IPS-18c (cell line): ENCODE results near the gene RASGRP3.
A peak's percentile ranks its signal among the peaks of the same experiment; 100 is the strongest.
"Not testable (repeated sequence)": the region's sequence is repeated elsewhere in the genome, so short reads cannot be mapped to it uniquely, and the experiment has no call there.

ENCODE experiments used
- H3K4me3 ChIP-seq: 2 replicates; pipeline ENCODE4 v1.7.0; 2013; ENCODE audit warnings: low read depth, mild to moderate bottlenecking, low read length, moderate library complexity; ENCODE audit not compliant: insufficient read depth
- H3K9me3 ChIP-seq: one replicate; pipeline ENCODE4 v1.6.1; 2013; ENCODE audit warnings: mild to moderate bottlenecking, low read length, moderate library complexity; ENCODE audit not compliant: control insufficient read depth, insufficient read depth

The RASGRP3 gene

DNA sequence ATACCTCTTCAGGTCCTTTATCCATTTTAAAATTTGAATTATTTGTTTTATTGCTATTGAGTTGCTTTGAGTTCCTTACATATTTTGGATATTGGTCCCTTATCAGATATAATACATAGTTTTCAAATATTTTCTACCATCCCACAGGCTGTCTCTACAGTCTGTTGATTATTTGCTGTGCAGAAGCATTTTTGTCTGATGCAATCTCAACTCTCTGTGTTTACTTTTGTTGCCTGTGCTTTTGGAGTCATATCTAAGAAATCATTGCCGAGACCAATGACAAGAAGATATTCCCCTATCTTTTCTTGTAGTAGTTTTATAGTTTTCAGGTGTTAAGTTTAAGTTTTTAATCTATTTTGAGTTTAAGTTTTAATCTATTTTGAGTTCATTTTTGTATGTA is 25.2 kb upstream of the RASGRP3 start:
- Histone ChIP-seq H3K4me3 (no peak overlapping the region), H3K9me3 (peaks cover 3% of the 10 kb centered on the region)

DNA sequence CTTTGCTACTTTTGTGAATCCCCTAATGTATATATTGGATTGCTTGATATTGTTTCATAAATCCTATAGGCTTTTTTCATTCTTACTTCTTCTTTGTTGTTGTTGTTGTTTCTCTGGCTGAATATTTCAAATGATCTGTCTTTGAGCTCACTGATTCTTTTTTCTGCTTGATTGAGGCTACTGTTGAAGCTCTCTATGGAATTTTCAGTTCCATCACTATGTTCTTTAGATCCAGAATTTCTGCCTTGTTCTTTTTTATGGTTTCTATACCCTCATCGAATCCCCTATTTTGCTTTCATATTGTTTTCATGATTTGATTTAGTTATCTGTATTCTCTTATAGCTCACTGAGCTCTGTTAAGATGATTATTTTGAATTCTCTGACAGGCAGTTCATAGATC is 24.6 kb upstream of the RASGRP3 start:
- Histone ChIP-seq H3K4me3 (no peak overlapping the region), H3K9me3 (peaks cover 3% of the 10 kb centered on the region)

DNA sequence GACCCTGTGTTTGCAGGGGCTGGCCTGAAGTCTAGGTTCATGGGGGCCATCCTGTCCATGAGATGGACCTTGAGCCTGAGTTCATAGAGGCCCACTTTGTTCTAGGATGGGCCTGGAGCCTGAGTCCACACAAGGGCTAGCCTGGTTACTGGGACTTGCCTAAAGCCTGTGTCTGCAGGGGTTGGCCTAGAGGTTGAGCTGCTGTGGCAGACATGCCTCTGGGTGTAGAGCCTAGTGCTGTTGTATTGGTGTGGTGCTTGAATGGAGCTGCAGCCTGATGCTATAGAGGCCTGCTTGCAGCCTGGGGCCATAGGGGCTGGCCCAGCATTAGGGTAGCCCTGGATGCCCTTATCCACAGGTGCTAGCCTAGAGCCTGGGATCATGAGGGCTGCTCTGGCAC is 23.9 kb upstream of the RASGRP3 start:
- Histone ChIP-seq H3K9me3 (peaks cover 3% of the 10 kb centered on the region), H3K4me3 (no peak overlapping the region)

DNA sequence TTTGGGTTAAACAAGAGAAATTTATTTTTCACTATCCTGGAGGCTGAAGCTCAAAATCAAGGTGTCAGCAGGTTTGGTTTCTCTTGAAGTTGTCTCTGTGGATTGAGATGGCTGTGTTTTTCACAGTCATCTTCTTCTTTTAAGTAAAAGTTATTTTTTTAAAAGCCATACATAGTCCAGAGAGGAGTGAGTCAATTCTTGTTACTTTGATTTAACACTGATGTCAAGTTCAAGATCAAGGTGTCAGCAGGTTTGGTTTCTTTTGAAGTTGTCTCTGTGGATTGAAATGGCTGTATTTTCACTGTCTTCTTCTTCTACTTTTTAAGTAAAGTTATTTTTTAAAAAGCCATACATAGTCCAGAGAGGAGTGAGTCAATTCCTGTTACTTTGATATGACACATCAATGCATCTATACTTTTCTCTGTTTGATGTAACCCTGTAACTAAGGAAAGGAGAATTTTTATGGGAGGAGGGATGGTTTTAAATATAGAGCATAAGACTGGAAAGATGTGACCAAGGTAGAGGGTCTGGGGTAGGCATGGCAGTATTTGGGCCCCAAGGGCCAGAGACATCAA is 22.5 kb upstream of the RASGRP3 start:
- peaks cover 3% of the 10 kb centered on the region for H3K9me3 ChIP-seq
- H3K4me3 ChIP-seq = no peak overlapping the region

DNA sequence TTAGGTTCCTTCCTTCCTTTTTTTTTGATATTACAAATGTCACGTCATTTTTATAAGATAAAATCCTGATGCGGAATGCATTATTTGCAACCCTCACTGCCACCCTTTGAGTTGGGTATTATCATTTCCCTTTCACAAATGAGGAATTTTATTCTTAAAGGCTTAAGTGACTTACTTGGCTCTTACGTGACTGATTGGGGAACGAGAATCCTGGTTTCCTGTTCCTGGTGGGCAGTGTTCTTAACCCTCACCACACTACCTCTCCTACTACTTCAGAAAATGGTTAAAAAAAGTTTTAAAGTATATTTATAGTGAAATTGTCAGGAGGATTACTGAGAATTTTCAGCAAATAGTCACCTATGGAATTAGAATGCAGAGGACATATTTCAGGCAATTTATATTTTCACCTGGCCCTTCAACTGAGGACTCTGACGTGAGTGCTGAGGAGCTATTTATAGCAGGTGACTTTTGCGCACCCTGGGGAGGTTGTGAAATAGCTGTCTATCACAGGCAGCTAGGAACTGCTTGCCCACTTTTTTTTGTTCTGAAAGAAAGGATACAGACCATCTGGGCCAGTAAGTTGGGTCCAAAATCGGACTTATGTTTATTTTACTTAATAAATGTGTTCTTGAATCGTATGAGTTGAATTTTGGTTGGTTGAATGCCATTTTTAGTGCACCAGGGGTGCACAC is 18.7 kb upstream of the RASGRP3 start:
- Histone ChIP-seq H3K9me3 (no peaks in the 10 kb centered on the region), H3K4me3 (no peak overlapping the region)

DNA sequence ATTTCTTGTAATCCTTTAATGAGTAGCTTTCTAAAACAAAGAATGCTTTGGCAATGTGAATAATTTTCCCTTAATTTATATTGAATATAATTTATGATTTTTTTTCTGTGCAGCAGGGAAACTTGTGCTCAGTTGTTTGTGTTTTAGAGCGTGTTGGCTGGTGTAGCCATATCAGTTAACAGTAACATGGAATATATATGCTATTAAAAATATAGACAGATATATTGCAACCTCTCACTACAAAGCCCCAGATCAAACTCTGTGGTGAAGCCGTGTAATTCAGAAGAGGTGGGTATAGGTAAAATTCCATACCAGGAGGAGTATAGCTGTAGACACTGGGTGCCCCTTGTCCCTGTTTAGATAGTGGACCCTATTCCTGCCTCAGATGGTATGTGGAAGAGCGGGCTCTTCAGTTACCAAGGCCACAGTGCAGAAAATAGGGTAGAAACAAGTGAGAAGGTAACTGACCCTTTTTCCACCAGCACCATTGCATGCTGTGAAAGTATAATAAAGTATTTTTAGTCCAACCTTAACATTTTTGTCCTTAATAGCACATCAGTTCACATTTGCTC is 18.1 kb upstream of the RASGRP3 start:
- H3K9me3 ChIP-seq = no peaks in the 10 kb centered on the region
- no peak overlapping the region for H3K4me3 ChIP-seq

DNA sequence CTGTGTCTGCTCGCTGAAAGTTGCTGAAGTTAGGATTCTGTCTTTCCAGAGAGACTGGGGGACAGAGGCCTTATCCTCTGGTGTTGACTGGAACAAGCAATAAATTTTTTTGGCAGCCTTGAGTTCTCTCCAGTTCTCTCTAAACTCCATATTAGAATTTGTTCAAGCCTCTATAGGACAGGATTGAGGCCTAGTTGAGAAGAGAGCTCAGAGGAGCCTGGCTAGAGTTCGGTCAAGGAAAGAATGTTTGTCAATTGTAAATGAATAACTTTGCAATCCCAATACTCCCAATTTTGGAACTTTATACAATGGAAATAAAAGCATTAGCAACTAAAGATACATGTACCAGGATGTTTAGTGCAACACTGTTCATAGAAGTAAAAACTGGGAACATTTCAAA is 16.7 kb upstream of the RASGRP3 start:
- Histone ChIP-seq H3K9me3 (no peaks in the 10 kb centered on the region), H3K4me3 (no peak overlapping the region)

DNA sequence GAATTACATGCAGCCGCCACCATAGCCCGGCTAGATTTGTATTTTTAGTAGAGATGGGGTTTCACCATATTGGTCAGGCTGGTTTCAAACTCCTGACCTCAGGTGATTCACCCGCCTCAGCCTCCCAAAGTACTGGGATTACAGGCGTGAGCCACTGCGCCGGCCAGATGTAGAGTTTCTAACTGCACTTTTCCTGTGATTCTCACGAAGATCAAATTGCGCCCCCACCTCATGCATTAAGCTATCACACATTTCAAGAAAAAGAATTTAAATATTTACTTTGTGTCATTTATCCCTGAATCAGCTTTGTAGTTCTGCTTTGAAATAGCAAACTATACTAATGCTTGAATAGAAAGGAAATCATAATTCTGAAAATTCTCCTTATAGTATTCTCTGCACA is 13.9 kb upstream of the RASGRP3 start:
- H3K9me3 ChIP-seq, H3K4me3 ChIP-seq: not testable (repeated sequence)

DNA sequence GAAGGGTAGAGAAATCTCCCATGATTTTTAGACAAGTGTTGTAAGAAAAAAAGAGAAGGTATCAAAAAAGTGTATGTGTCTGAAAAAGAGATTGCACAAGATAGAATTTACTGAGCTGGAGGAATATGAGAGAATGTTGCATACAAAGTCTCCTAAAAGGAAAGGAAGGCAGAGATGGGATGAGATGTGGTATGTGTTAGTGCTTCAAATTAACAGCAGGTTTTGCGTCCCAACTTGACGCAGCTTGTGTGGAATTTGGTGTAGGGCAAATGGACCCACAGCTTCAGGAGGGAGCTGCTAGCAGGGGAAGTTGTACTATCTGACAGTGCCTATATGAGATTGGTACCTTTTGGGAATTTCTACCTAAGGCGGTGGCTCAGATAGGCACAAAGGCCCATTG is 9.0 kb upstream of the RASGRP3 start:
- Histone ChIP-seq H3K4me3 (no peak overlapping the region), H3K9me3 (no peaks in the 10 kb centered on the region)

DNA sequence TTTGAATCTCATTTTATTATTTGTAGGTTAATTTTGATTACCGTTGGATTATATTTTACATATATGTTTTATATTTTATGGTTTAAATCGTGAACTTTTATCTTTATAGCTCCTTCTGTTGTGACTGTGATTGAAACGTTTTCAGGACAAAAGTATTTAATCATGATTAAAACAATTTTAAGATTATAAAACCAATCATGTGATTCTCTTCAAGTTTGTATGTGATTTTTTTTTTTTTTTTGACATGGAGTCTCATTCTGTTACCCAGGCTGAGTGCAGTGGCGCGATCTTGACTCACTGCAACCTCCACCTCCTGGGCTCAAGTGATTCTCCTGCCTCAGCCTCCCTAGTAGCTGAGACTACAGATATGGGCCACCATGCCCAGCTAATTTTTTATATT is 7.2 kb upstream of the RASGRP3 start:
- Histone ChIP-seq H3K9me3 (no peaks in the 10 kb centered on the region), H3K4me3 (no peak overlapping the region)

DNA sequence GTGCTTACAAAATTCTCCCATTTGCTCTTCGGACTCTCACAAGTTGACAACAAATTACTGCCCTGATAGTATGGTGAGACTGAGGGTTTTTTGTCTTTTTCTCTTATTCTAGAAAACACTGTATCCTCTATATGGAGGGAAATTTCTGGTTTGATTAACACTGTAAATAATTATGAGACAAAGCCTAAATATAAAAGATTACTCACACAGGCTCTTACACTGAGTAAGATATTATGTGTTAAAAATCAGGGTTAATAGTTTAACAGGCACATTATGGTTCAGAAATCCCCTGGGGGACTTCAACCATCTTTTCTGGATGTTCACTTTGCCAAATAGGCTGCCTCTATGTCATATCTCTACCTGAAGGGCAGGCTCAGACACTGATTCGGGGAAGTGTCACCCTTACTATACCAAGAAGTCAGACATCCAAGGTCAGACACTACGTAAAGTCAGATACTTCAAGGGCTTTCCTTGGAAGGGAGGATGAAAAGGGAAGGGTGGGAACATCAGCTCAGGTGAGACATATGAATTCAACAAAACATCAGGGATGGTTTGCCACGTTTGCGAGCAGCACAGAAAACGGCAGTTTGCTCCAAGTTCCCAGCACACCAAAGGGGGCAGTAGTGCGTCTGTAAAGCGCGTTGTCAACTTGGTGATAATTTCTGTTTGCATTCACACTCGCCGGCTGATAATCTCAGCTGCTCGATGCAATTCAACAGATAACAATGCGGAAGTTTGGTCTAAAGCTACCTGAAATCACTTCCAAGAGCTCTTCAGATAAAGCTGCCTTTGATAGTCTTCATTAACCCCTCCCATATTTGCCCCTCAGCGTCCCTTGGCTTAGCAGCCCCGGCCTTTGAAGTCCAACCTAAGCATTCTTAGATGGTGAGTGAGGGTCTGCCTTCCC is 972 bp upstream of the RASGRP3 start:
- Histone ChIP-seq H3K9me3 (no peaks in the 10 kb centered on the region), H3K4me3 (peak overlapping the region; percentile 46)

DNA sequence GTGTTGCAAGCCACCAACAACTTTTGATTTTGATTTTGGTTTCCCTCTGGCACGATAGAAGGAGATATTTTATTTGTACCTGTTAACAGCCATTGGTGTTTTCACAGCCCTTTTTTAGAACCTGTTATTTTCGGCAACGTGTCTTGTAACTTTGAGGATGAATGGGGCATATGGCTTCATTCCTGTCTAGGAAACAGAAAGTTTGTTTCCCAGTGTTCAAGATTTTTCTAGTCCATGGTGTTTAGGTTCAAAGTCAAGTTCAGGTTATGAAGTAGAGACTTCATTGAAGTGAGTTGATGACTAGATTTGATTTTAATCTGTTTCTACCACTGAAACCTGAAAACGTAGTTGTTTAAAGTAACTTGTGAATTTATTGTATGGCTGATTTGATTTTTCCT is 343 bp downstream of the RASGRP3 start:
- Histone ChIP-seq H3K4me3 (no peak overlapping the region), H3K9me3 (no peaks in the 10 kb centered on the region)

DNA sequence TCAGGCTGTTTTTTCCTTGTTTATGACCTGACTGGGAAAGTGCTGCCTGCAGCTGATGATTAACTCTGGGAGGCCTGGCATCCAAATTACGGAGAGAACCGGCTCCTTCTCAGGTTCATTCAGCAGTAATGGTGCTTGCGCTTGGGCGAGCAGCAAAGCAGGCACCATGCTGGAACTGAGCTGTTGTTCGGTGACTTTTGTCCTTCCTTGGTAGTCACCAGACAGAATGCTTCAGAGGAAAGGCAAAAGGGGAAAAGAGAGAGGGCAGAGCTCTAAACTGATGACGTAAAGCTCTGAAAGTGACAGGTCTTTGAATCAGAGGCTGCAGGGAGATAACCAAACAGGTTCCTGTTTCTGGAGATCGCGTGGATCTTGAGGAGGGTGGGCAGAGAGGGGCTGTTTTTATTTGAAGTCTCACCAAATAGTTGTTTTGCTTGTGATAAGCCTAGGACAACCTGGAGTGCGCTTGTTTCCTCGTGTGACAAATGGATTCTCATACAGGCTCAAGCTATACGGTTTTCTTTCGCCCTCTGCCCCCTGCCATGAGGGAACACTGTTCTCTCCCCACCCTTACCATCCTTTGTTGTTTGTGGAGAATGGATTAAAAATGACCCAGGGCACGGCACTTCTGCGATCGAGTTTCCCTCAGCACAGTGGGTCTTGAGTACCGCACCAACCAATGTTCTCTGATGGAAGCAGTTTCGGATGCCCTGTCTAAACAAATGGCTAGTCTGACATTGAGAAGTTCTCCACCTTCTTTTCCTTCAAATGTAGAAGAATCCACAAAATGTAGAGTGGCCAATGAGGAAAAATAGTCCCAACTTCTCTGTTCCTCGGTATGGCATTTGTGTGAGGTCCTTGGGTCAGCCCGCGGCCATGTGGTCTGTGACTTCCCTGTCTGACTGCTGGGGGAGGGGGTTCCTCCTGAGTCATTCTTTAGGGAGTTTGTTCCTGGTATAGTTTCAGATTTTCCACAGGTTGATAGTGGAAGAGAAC is 1.3 kb downstream of the RASGRP3 start:
- Histone ChIP-seq H3K9me3 (peaks cover 2% of the 10 kb centered on the region), H3K4me3 (no peak overlapping the region)

DNA sequence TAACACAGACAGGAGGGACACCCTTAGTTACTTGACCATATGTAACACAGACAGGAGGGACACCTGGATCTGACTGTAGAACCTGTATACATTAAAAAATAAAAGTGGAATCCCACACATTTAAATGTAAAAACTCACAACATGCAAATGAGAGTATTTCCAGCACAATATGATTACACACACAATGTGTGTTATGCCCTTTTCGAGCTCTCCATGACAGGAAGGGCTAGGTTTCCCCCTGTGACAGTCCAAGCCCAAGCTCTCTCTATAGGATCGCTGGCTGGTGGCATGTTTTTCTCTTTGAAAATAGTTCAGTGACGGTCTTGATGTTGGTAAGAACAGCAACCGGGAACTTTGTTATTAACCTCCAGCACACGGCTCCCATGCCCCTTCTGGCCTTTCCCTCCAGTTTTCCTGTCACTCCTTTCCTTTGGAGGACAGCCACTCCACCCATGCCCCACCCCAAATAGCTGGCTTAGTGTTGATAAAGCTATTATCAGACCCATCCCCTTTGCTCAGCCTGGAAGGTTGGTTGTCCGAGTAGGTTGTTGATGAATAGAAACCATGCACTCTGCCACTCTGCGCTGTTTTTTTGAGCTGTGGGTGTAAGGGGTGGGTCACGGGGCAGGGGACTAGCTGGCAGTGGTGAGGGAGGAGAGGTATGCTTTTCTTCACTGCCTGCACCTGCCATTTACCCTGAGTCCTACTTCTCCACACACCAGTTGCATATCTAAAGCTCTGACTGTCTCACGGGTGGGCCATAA is 2.7 kb downstream of the RASGRP3 start:
- Histone ChIP-seq H3K9me3 (peaks cover 2% of the 10 kb centered on the region), H3K4me3 (no peak overlapping the region)

DNA sequence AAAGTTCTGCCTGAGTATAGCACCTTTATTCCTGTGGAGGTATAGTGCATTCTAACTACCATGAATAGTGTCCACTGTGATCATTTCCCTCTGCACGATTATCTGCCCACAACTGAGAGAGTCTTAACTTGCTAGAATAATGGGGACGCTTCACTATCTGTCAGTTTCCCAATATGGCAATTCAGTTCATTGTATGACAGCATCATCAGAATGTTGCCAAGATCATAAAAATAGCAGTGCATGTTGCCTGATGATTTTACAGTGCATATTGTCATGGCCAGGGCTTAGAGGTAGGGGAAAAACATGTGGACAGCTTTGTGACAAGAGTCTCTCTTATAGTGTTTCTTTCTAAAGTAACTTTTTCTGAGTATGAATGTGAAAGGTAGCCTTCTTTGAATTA is 6.1 kb downstream of the RASGRP3 start:
- Histone ChIP-seq H3K4me3 (no peak overlapping the region), H3K9me3 (peaks cover 2% of the 10 kb centered on the region)

DNA sequence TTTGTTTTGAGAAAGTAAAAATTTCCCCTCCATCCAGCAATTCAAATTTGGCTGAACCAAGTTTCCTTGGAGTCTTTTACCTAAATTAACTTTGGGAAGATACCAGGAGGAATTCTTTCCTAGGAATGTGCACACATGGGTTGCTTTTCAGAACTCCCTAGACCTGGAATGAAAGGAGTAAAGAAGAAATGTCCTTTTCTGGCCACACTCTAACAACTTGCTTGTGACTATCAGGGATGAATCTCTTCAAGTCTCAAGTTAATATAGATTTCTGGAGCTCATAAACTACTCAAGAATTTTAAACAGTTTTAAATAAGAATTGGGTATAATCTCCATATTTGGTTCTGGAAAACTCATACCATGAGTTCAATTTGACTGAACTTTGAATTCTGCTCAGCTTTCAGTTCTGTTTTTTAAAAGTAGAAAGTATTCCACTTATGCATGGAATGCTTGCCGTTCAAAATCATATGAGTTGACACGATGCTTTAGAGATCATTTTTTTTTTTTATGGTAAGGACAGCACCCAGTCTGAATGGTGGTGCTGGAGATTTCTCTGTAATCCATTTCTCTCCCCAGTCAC is 7.7 kb downstream of the RASGRP3 start:
- no peak overlapping the region for H3K4me3 ChIP-seq

More for the DNA sequence above, 7.7 kb downstream of the RASGRP3 start:
- H3K9me3 ChIP-seq = peaks cover 4% of the 10 kb centered on the region
